SK-N-SH (cell line): ENCODE data around the gene CD6. TPM values are rescaled to one million over a fixed set of nuclear protein-coding genes. Genes with fewer than 3 reads are reported as not detected.

ENCODE experiments used
- CTCF ChIA-PET: fragments of 300-600, 350-600 bp; formaldehyde crosslinking; extraction: SDS; loops from one replicate; lab custom pipeline; 2021; lab: Yijun Ruan, JAX
- POLR2A ChIA-PET: fragments of 350-600 bp; sonication (Branson Sonifier 250); formaldehyde crosslinking; extraction: SDS; loops from one replicate; lab custom pipeline; 2020; ENCODE audit warnings: antibody characterized with exemption, inconsistent platforms; lab: Yijun Ruan, JAX
- DNase-seq: peaks from one replicate; pipeline ENCODE4 v3.0.0; 2012
- H2AFZ ChIP-seq: fragments of 200-600 bp; sonication (generic); 2 replicates; pipeline ENCODE4 v1.8.1; 2016; ENCODE audit warnings: antibody characterized with exemption, mild to moderate bottlenecking, low read depth
- H3F3A ChIP-seq: fragments of 200-600 bp; sonication (generic); replicated peaks from 2 replicates; pipeline ENCODE3; 2016; ENCODE audit warnings: antibody characterized with exemption, mild to moderate bottlenecking; ENCODE audit not compliant: insufficient read depth
- H3K27ac ChIP-seq, 2 experiments: fragments of 200-500 bp in 1 of 2; fragments of 200-600 bp in 1 of 2; sonication (Bioruptor generic) in 1 of 2; sonication (generic), shearing (Covaris generic) in 1 of 2; 2 replicates each; pipeline versions ENCODE4 v1.5.1 to v1.6.1; 2014 to 2016; ENCODE audit warnings: low read depth in 2 of 2, inconsistent platforms in 1 of 2, low read length in 1 of 2, mild to moderate bottlenecking in 1 of 2, mixed read lengths in 1 of 2
- H3K27me3 ChIP-seq: fragments of 200-600 bp; sonication (generic), shearing (Covaris generic); 2 replicates; pipeline ENCODE4 v1.6.1; 2016; ENCODE audit warnings: mixed run types; ENCODE audit not compliant: insufficient read depth
- H3K36me3 ChIP-seq, 2 experiments: fragments of 200-500 bp in 1 of 2; fragments of 200-600 bp in 1 of 2; sonication (Bioruptor generic) in 1 of 2; sonication (generic) in 1 of 2; replicated peaks in 1 of 2; 2 replicates each; pipeline versions ENCODE3 to v1.5.1; 2014 to 2016; ENCODE audit warnings: low read length in 1 of 2, mild to moderate bottlenecking in 1 of 2; ENCODE audit not compliant: insufficient read depth in 2 of 2, control insufficient read depth in 1 of 2
- H3K4me1 ChIP-seq, 2 experiments: fragments of 200-500 bp in 1 of 2; fragments of 200-600 bp in 1 of 2; sonication (Bioruptor generic) in 1 of 2; sonication (generic), shearing (Covaris generic) in 1 of 2; 2 replicates each; pipeline versions ENCODE4 v1.5.1 to v1.6.1; 2014 to 2016; ENCODE audit warnings: low read depth in 1 of 2, low read length in 1 of 2, mixed run types in 1 of 2; ENCODE audit not compliant: insufficient read depth in 2 of 2, control insufficient read depth in 1 of 2
- H3K4me2 ChIP-seq: fragments of 200-600 bp; sonication (generic), shearing (Covaris generic); 2 replicates; pipeline ENCODE4 v1.6.1; 2017; ENCODE audit warnings: mixed run types
- H3K4me3 ChIP-seq, 2 experiments: fragments of 200-500 bp in 1 of 2; fragments of 200-600 bp in 1 of 2; sonication (Bioruptor generic) in 1 of 2; sonication (generic), shearing (Covaris generic) in 1 of 2; 2 replicates each; pipeline versions ENCODE4 v1.5.1 to v1.8.1; 2014 to 2016; ENCODE audit warnings: low read depth in 2 of 2, inconsistent platforms in 1 of 2, low read length in 1 of 2, mild to moderate bottlenecking in 1 of 2, mixed read lengths in 1 of 2, moderate library complexity in 1 of 2
- H3K79me2 ChIP-seq: fragments of 200-600 bp; sonication (generic); 2 replicates; pipeline ENCODE4 v1.8.1; 2017; ENCODE audit warnings: mild to moderate bottlenecking; ENCODE audit not compliant: insufficient read depth
- H3K9ac ChIP-seq: fragments of 200-600 bp; sonication (generic); 2 replicates; pipeline ENCODE4 v1.6.1; 2017; ENCODE audit warnings: mixed run types
- H3K9me2 ChIP-seq: fragments of 200-600 bp; sonication (generic); 2 replicates; pipeline ENCODE4 v1.6.1; 2017; ENCODE audit warnings: mixed run types
- H3K9me3 ChIP-seq: fragments of 200-600 bp; sonication (generic); 2 replicates; pipeline ENCODE4 v1.6.1; 2017; ENCODE audit warnings: mixed run types, mild to moderate bottlenecking, moderate library complexity
- H4K20me1 ChIP-seq: fragments of 200-600 bp; sonication (generic); 2 replicates; pipeline ENCODE4 v1.6.1; 2017; ENCODE audit warnings: mild to moderate bottlenecking, mixed run types; ENCODE audit not compliant: insufficient read depth
- CHD2 ChIP-seq: fragments of 150-350 bp; IDR thresholded peaks from 2 replicates; pipeline ENCODE4 v1.6.1; 2018; ENCODE audit warnings: low read length; ENCODE audit not compliant: partially characterized antibody
- EP300 ChIP-seq, 2 experiments: IDR thresholded peaks; 2 replicates each; pipeline versions ENCODE4 v1.4.0 to v1.6.1; 2012; ENCODE audit warnings: borderline replicate concordance in 1 of 2, low read depth in 1 of 2, low read length in 1 of 2
- FOSL2 ChIP-seq: IDR thresholded peaks from 2 replicates; pipeline ENCODE4 v1.4.0; 2012; ENCODE audit warnings: low read depth, mild to moderate bottlenecking, moderate library complexity, borderline replicate concordance
- FOXM1 ChIP-seq: IDR thresholded peaks from 2 replicates; pipeline ENCODE4 v1.4.0; 2012; ENCODE audit warnings: low read depth, mild to moderate bottlenecking
- GATA2 ChIP-seq: sonication (generic); formaldehyde crosslinking; IDR thresholded peaks from 2 replicates; pipeline ENCODE4 v1.5.0; 2020; ENCODE audit warnings: mild to moderate bottlenecking, missing genetic modification reagents
- JUND ChIP-seq: IDR thresholded peaks from 2 replicates; pipeline ENCODE4 v1.4.0; 2012
- MEF2A ChIP-seq: IDR thresholded peaks from 2 replicates; pipeline ENCODE4 v1.4.0; 2012; ENCODE audit warnings: low read depth, borderline replicate concordance
- NFIC ChIP-seq: IDR thresholded peaks from 2 replicates; pipeline ENCODE4 v1.4.0; 2012; ENCODE audit warnings: borderline replicate concordance
- RAD21 ChIP-seq: IDR thresholded peaks from 2 replicates; pipeline ENCODE4 v1.6.1; 2012; ENCODE audit warnings: mild to moderate bottlenecking, low read length
- RCOR1 ChIP-seq: fragments of 150-350 bp; IDR thresholded peaks from 2 replicates; pipeline ENCODE4 v1.6.1; 2017; ENCODE audit warnings: antibody characterized with exemption, low read length
- RXRA ChIP-seq: IDR thresholded peaks from 2 replicates; pipeline ENCODE4 v1.4.0; 2012; ENCODE audit warnings: low read depth, mild to moderate bottlenecking, borderline replicate concordance
- SIN3A ChIP-seq: IDR thresholded peaks from 2 replicates; pipeline ENCODE4 v1.6.1; 2012; ENCODE audit warnings: low read depth, mild to moderate bottlenecking, low read length, moderate library complexity, borderline replicate concordance
- SMC3 ChIP-seq: IDR thresholded peaks from 2 replicates; pipeline ENCODE4 v1.6.1; 2012; ENCODE audit warnings: low read depth, low read length, improper control_type of control experiment
- TAF1 ChIP-seq: IDR thresholded peaks from 2 replicates; pipeline ENCODE4 v1.6.1; 2012; ENCODE audit warnings: low read depth, mild to moderate bottlenecking, low read length, moderate library complexity, borderline replicate concordance
- TCF12 ChIP-seq: IDR thresholded peaks from 2 replicates; pipeline ENCODE4 v1.4.0; 2012
- TEAD4 ChIP-seq: IDR thresholded peaks from 2 replicates; pipeline ENCODE4 v1.4.0; 2012; ENCODE audit warnings: mild to moderate bottlenecking, borderline replicate concordance; ENCODE audit not compliant: insufficient read depth
- WGBS: methylation state at CpG from one replicate; pipeline ENCODE4 v1.1.6; 2017; ENCODE audit warnings: low lambda C conversion rate; 5-methylcytosine and 5-hydroxymethylcytosine counted together
- polyA plus RNA-seq, 3 experiments: library from polyadenylated mRNA; depleted of rRNA; stranded (reverse); fragments of >200 nt; gene quantifications; 2 replicates each; pipeline ENCODE4 v1.2.3, GENCODE V29; 2012
- TF ChIP-seq, protein P1 (sequence below): fragments of 150-350 bp; IDR thresholded peaks from 2 replicates; pipeline ENCODE4 v1.6.1; 2017; ENCODE audit warnings: antibody characterized with exemption, low read length, low read depth, borderline replicate concordance
- TF ChIP-seq, protein P2 (sequence below): fragments of 200-600 bp; sonication (generic); IDR thresholded peaks from 2 replicates; pipeline ENCODE4 v1.6.1; 2017; ENCODE audit warnings: antibody characterized with exemption, mild to moderate bottlenecking, moderate library complexity
- TF ChIP-seq, protein P3 (sequence below): fragments of 150-350 bp; IDR thresholded peaks from 2 replicates; pipeline ENCODE4 v1.6.1; 2016; ENCODE audit warnings: mild to moderate bottlenecking, low read depth, low read length
- TF ChIP-seq, protein P4 (sequence below): IDR thresholded peaks from 2 replicates; pipeline ENCODE4 v1.4.0; 2012; ENCODE audit warnings: low read depth, borderline replicate concordance

CD6 gene
- polyA plus RNA-seq, 1 of the 3 experiments (the other 2 are of a cell fraction): not detected

DNA sequence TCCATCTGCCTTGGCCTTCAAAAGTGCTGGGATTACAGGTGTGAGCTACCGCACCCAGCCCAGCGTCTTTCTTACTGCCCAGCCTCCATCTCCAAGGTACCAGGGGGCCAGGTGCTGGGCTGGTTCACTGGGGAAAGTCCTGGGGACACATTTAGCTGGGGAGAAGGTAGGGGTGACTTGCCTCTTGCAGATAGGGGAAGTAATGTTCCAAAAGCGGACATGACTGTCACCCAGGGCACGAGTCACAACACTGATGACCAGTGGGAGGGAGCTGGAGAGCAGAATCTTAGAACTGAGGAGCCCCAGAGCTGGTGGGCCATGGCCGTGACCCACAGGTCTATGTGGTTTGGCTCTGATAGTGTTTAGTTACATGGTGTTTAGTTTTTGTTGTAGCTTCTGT is 17.1 kb upstream of the CD6 start:
- TF ChIP-seq SMC3 (no peak), FOXM1 (no peak), SIN3A (no peak), RXRA (no peak), TEAD4 (no peak), EP300 (IDR thresholded peaks at IDR 0.05; ENCODE audit: borderline replicate concordance in 1 of 2, low read depth in 1 of 2, low read length in 1 of 2) (no peak), JUND (no peak), TCF12 (no peak), RCOR1 (no peak), CHD2 (no peak), GATA2 (CRISPR knock-in tag) (no peak), NFIC (no peak), FOSL2 (no peak), RAD21 (no peak), TAF1 (no peak), MEF2A (no peak)
- TF ChIP-seq, protein P1, sequence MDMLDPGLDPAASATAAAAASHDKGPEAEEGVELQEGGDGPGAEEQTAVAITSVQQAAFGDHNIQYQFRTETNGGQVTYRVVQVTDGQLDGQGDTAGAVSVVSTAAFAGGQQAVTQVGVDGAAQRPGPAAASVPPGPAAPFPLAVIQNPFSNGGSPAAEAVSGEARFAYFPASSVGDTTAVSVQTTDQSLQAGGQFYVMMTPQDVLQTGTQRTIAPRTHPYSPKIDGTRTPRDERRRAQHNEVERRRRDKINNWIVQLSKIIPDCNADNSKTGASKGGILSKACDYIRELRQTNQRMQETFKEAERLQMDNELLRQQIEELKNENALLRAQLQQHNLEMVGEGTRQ: no peak
- TF ChIP-seq, protein P2, sequence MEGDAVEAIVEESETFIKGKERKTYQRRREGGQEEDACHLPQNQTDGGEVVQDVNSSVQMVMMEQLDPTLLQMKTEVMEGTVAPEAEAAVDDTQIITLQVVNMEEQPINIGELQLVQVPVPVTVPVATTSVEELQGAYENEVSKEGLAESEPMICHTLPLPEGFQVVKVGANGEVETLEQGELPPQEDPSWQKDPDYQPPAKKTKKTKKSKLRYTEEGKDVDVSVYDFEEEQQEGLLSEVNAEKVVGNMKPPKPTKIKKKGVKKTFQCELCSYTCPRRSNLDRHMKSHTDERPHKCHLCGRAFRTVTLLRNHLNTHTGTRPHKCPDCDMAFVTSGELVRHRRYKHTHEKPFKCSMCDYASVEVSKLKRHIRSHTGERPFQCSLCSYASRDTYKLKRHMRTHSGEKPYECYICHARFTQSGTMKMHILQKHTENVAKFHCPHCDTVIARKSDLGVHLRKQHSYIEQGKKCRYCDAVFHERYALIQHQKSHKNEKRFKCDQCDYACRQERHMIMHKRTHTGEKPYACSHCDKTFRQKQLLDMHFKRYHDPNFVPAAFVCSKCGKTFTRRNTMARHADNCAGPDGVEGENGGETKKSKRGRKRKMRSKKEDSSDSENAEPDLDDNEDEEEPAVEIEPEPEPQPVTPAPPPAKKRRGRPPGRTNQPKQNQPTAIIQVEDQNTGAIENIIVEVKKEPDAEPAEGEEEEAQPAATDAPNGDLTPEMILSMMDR: no peak
- TF ChIP-seq, protein P3, sequence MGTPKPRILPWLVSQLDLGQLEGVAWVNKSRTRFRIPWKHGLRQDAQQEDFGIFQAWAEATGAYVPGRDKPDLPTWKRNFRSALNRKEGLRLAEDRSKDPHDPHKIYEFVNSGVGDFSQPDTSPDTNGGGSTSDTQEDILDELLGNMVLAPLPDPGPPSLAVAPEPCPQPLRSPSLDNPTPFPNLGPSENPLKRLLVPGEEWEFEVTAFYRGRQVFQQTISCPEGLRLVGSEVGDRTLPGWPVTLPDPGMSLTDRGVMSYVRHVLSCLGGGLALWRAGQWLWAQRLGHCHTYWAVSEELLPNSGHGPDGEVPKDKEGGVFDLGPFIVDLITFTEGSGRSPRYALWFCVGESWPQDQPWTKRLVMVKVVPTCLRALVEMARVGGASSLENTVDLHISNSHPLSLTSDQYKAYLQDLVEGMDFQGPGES: no peak
- TF ChIP-seq, protein P4, sequence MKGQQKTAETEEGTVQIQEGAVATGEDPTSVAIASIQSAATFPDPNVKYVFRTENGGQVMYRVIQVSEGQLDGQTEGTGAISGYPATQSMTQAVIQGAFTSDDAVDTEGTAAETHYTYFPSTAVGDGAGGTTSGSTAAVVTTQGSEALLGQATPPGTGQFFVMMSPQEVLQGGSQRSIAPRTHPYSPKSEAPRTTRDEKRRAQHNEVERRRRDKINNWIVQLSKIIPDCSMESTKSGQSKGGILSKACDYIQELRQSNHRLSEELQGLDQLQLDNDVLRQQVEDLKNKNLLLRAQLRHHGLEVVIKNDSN: no peak
- Histone ChIP-seq H3F3A (no peaks in the 10 kb centered on the region), H4K20me1 (no peaks in the 10 kb centered on the region), H3K79me2 (no peaks in the 10 kb centered on the region), H3K9me2 (no peaks in the 10 kb centered on the region), H3K4me2 (no peak overlapping the region), H3K9ac (no peak overlapping the region), H3K36me3 (no peaks in the 10 kb centered on the region), H3K4me3 (no peak overlapping the region), H3K4me1 (no peaks in the 10 kb centered on the region), H2AFZ (no peak overlapping the region), H3K27me3 (no peaks in the 10 kb centered on the region; the same call in 1 of the 2 replicates), H3K9me3 (no peaks in the 10 kb centered on the region), H3K27ac (no peak overlapping the region)
- POLR2A ChIA-PET: no interaction called here
- no peak for DNase-seq
- CTCF ChIA-PET: interaction anchor here (1.0 to 1.6 kb wide), 2 partner anchors 8 to 123 kb away, joined by 4 to 5 read pairs; no protein-coding TSS in a partner anchor
- 62% methylated on average over 5 of the region's 5 CpGs for WGBS
